LNCaP clone FGC (cell line): ENCODE results near the gene GCAT.

Experiments used
- DNase-seq: peaks from one replicate; pipeline ENCODE4 v3.0.0-alpha.2; 2011; ENCODE audit warnings: low read depth
- H3K4me3 ChIP-seq: 2 replicates; pipeline ENCODE4 v1.5.1; 2011; ENCODE audit warnings: mild to moderate bottlenecking, low read depth, low read length, control low read depth
- TF ChIP-seq, protein P1 (sequence below): IDR thresholded peaks from 2 replicates; pipeline ENCODE4 v1.5.1; 2012; ENCODE audit warnings: mild to moderate bottlenecking; ENCODE audit not compliant: control insufficient read depth, insufficient read depth; ENCODE audit errors: extremely low read depth

GCAT gene

GRCh38 chr22:37855462-37855861 lies 47.7 kb downstream of the GCAT start:
- no peak for DNase-seq
- H3K4me3 ChIP-seq: no peak overlapping the region
- TF ChIP-seq, protein P1, sequence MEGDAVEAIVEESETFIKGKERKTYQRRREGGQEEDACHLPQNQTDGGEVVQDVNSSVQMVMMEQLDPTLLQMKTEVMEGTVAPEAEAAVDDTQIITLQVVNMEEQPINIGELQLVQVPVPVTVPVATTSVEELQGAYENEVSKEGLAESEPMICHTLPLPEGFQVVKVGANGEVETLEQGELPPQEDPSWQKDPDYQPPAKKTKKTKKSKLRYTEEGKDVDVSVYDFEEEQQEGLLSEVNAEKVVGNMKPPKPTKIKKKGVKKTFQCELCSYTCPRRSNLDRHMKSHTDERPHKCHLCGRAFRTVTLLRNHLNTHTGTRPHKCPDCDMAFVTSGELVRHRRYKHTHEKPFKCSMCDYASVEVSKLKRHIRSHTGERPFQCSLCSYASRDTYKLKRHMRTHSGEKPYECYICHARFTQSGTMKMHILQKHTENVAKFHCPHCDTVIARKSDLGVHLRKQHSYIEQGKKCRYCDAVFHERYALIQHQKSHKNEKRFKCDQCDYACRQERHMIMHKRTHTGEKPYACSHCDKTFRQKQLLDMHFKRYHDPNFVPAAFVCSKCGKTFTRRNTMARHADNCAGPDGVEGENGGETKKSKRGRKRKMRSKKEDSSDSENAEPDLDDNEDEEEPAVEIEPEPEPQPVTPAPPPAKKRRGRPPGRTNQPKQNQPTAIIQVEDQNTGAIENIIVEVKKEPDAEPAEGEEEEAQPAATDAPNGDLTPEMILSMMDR: no peak

GRCh38 chr22:37860796-37861421 lies 53.2 kb downstream of the GCAT start:
- H3K4me3 ChIP-seq: no peak overlapping the region
- TF ChIP-seq, protein P1: no peak
- no peak for DNase-seq

DNA sequence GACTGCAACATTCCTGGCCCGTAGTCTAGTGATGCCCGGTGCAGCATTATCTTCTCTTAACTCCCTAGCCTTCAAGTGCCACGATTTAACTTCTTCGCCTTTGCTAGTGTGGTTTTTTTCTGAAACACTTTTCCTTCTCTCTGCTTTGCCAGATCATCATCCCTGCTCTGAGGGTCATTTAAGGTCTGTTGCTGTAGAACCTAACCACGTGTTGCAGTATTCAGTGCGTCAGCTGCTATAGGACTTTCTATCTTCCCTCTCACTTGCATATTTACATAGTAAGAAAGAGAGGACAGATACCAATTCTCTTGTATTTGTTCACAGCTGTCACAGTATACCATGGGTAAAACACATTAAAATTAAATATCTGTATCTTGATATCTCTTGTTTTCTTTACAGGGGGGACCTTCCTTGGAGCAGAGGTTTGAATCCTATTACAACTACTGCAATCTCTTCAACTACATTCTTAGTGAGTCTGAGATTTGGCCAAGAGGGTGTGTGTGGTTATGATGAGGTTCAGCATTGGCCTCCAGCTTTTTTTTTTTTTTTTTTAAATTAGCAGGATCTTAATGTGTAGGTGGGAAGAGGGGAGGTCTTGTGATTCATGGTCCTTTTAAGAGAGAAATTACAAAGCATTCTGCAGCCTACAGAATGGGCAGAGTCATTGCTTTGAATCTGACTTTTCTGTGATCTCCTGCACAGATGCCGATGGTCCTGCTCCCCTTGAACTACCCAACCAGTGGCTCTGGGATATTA lies 55.0 kb downstream of the GCAT start:
- no peak for DNase-seq
- no peak overlapping the region for H3K4me3 ChIP-seq
- TF ChIP-seq, protein P1: no peak

GRCh38 chr22:37865510-37865909 lies 57.8 kb downstream of the GCAT start:
- DNase-seq: no peak
- TF ChIP-seq, protein P1: no peak

More at GRCh38 chr22:37865510-37865909, 57.8 kb downstream of the GCAT start:
- H3K4me3 ChIP-seq: no peak overlapping the region
